ENCODE measurements around the gene CFP.

The CFP gene

GRCh38 chrX:47625365-47625764 is 4.4 kb downstream of the CFP start:
- TF ChIP-seq CTCF (IDR thresholded peaks at IDR 0.05; ENCODE audit: insufficient read depth, low read depth, low read length, missing control alignments) = no peak

GRCh38 chrX:47623540-47624027 is 6.1 kb downstream of the CFP start:
- peak overlapping the region; percentile 14 for H3K4me3 ChIP-seq (ENCODE audit: low read length)
- no peak for TF ChIP-seq CTCF (IDR thresholded peaks at IDR 0.05; ENCODE audit: insufficient read depth, low read depth, low read length, missing control alignments)
- DNase-seq (ENCODE audit: low read depth) = peak; percentile 67

More at GRCh38 chrX:47625365-47625764, 4.4 kb downstream of the CFP start:
- DNase-seq (ENCODE audit: low read depth) = no peak
- no peak overlapping the region for H3K4me3 ChIP-seq (ENCODE audit: low read length)

GRCh38 chrX:47621851-47622250 is 7.9 kb downstream of the CFP start:
- H3K4me3 ChIP-seq (ENCODE audit: low read length) = no peak overlapping the region
- no peak for DNase-seq (ENCODE audit: low read depth)
- TF ChIP-seq CTCF (IDR thresholded peaks at IDR 0.05; ENCODE audit: insufficient read depth, low read depth, low read length, missing control alignments) = no peak

- DNase-seq (ENCODE audit: low read depth) = no peak
- no peak overlapping the region for H3K4me3 ChIP-seq (ENCODE audit: low read length)
- no peak for TF ChIP-seq CTCF (IDR thresholded peaks at IDR 0.05; ENCODE audit: insufficient read depth, low read depth, low read length, missing control alignments)
Measured at GRCh38 chrX:47620303-47620685, 9.4 kb downstream of the CFP start.

- H3K4me3 ChIP-seq (ENCODE audit: low read length) = peak within 1 kb of the TSS; percentile 15
- DNase-seq (ENCODE audit: low read depth) = peak; percentile 71
- no peak for TF ChIP-seq CTCF (IDR thresholded peaks at IDR 0.05; ENCODE audit: insufficient read depth, low read depth, low read length, missing control alignments)
Measured at GRCh38 chrX:47619486-47620302, 10.0 kb downstream of the CFP start, which contains the start of gene SYN1. SYN1 (minus strand) TSS chrX:47619857; CDS start chrX:47619728, 129 bp downstream.

- no peak overlapping the region for H3K4me3 ChIP-seq (ENCODE audit: low read length)
- TF ChIP-seq CTCF (IDR thresholded peaks at IDR 0.05; ENCODE audit: insufficient read depth, low read depth, low read length, missing control alignments) = no peak
- no peak for DNase-seq (ENCODE audit: low read depth)
Measured at GRCh38 chrX:47618923-47619485, 10.7 kb downstream of the CFP start.

Measured in epithelial cell of esophagus (primary cell).